Uterus (tissue), 2 donors: ENCODE results near the gene SLC9C1.

ENCODE experiments used
- CTCF ChIP-seq, 4 experiments: fragments of 200-600 bp in 2 of 4; fragments of 450-650 bp in 2 of 4; sonication (generic) in 2 of 4; IDR thresholded peaks; one replicate each; pipeline ENCODE4 v1.5.1; 2016 to 2019; ENCODE audit warnings: antibody characterized with exemption in 4 of 4, mild to moderate bottlenecking in 2 of 4, moderate library complexity in 1 of 4
- POLR2A ChIP-seq, 2 donors: fragments of 450-650 bp; IDR thresholded peaks; one replicate each; pipeline ENCODE4 v1.6.1; 2016; ENCODE audit warnings: antibody characterized with exemption in 2 of 2, mild to moderate bottlenecking in 1 of 2, moderate library complexity in 1 of 2

- TF ChIP-seq POLR2A (IDR thresholded peaks at IDR 0.05) (no peak), CTCF (IDR thresholded peaks at IDR 0.05) (no peak)
Measured at GRCh38 chr3:112097378-112097777, 196.6 kb downstream of the SLC9C1 start.
